H9 (cell line): Measurements from ENCODE around the gene SLCO2A1. TPM values are rescaled to one million over a fixed set of nuclear protein-coding genes. Genes with fewer than 3 reads are reported as not detected.

Experiments used
- DNase-seq: peaks from one replicate; pipeline ENCODE4 v3.0.0-alpha.2; 2017
- H2AFZ ChIP-seq: one replicate; pipeline ENCODE4 v1.6.1; 2013; ENCODE audit warnings: mild to moderate bottlenecking, low read length, control low read depth, moderate library complexity
- H2AK5ac ChIP-seq: 2 replicates; pipeline ENCODE4 v1.6.1; 2013; ENCODE audit warnings: low read length, control low read depth, mixed read lengths; ENCODE audit not compliant: insufficient read length
- H2BK120ac ChIP-seq: one replicate; pipeline ENCODE4 v1.6.1; 2013; ENCODE audit warnings: low read depth, mild to moderate bottlenecking, low read length, control low read depth, inconsistent platforms; ENCODE audit not compliant: poor library complexity, severe bottlenecking
- H2BK12ac ChIP-seq: 2 replicates; pipeline ENCODE4 v1.6.1; 2013; ENCODE audit warnings: low read length, control low read depth, mixed read lengths, low read depth; ENCODE audit not compliant: insufficient read length
- H2BK15ac ChIP-seq: 2 replicates; pipeline ENCODE4 v1.6.1; 2013; ENCODE audit warnings: low read depth, low read length, control low read depth
- H2BK20ac ChIP-seq: one replicate; pipeline ENCODE4 v1.6.1; 2013; ENCODE audit warnings: low read depth, mild to moderate bottlenecking, low read length, control low read depth, inconsistent platforms; ENCODE audit not compliant: poor library complexity, severe bottlenecking
- H2BK5ac ChIP-seq: 2 replicates; pipeline ENCODE4 v1.6.1; 2013; ENCODE audit warnings: low read length, control low read depth, mixed read lengths; ENCODE audit not compliant: insufficient read length
- H3K14ac ChIP-seq: 2 replicates; pipeline ENCODE4 v1.6.1; 2013; ENCODE audit warnings: low read length, control low read depth; ENCODE audit not compliant: insufficient read depth
- H3K18ac ChIP-seq: 2 replicates; pipeline ENCODE4 v1.6.1; 2013; ENCODE audit warnings: low read depth, mild to moderate bottlenecking, mixed read lengths, low read length, control low read depth; ENCODE audit not compliant: insufficient read length
- H3K23ac ChIP-seq: 2 replicates; pipeline ENCODE4 v1.6.1; 2013; ENCODE audit warnings: low read length, control low read depth, mixed read lengths, low read depth; ENCODE audit not compliant: insufficient read length
- H3K23me2 ChIP-seq: 2 replicates; pipeline ENCODE4 v1.6.1; 2013; ENCODE audit warnings: low read depth, mild to moderate bottlenecking, mixed read lengths, low read length, control low read depth; ENCODE audit not compliant: insufficient read length, poor library complexity, severe bottlenecking
- H3K27ac ChIP-seq: 2 replicates; pipeline ENCODE4 v1.5.1; 2013; ENCODE audit warnings: low read length, control low read depth, mixed read lengths, low read depth; ENCODE audit not compliant: insufficient read length
- H3K27me3 ChIP-seq: 2 replicates; pipeline ENCODE4 v1.6.1; 2013; ENCODE audit warnings: low read length, control low read depth, inconsistent platforms; ENCODE audit not compliant: insufficient read depth
- H3K4ac ChIP-seq: 2 replicates; pipeline ENCODE4 v1.6.1; 2013; ENCODE audit warnings: low read depth, mild to moderate bottlenecking, control low read depth, inconsistent platforms, low read length, moderate library complexity
- H3K4me1 ChIP-seq: 2 replicates; pipeline ENCODE4 v1.6.1; 2013; ENCODE audit warnings: low read length, control low read depth, inconsistent platforms; ENCODE audit not compliant: insufficient read depth
- H3K4me2 ChIP-seq: 2 replicates; pipeline ENCODE4 v1.6.1; 2013; ENCODE audit warnings: low read length, control low read depth, mixed read lengths; ENCODE audit not compliant: insufficient read length, insufficient read depth
- H3K56ac ChIP-seq: 2 replicates; pipeline ENCODE4 v1.6.1; 2013; ENCODE audit warnings: low read depth, mild to moderate bottlenecking, mixed read lengths, low read length, control low read depth; ENCODE audit not compliant: insufficient read length
- H3K79me1 ChIP-seq: 2 replicates; pipeline ENCODE4 v1.6.1; 2013; ENCODE audit warnings: low read depth, mild to moderate bottlenecking, moderate library complexity, low read length, control low read depth, inconsistent platforms; ENCODE audit not compliant: insufficient read depth, poor library complexity, severe bottlenecking
- H3K79me2 ChIP-seq: 2 replicates; pipeline ENCODE4 v1.6.1; 2013; ENCODE audit warnings: low read length, control low read depth, inconsistent platforms; ENCODE audit not compliant: insufficient read depth
- H3K9ac ChIP-seq: 2 replicates; pipeline ENCODE4 v1.6.1; 2013; ENCODE audit warnings: low read length, control low read depth, mixed read lengths; ENCODE audit not compliant: insufficient read length; ENCODE audit errors: extremely low read depth
- H3K9me3 ChIP-seq: one replicate; pipeline ENCODE4 v1.6.1; 2013; ENCODE audit warnings: low read depth, low read length, inconsistent platforms; ENCODE audit not compliant: control insufficient read depth
- H3T11ph ChIP-seq: one replicate; pipeline ENCODE4 v1.6.1; 2013; ENCODE audit warnings: mild to moderate bottlenecking, low read length, control low read depth, inconsistent platforms
- H4K20me1 ChIP-seq: one replicate; pipeline ENCODE4 v1.6.1; 2013; ENCODE audit not compliant: control insufficient read depth, insufficient read length, insufficient read depth
- H4K5ac ChIP-seq: 2 replicates; pipeline ENCODE4 v1.6.1; 2013; ENCODE audit warnings: low read depth, mild to moderate bottlenecking, mixed read lengths, low read length, control low read depth; ENCODE audit not compliant: insufficient read length
- H4K8ac ChIP-seq: replicated peaks from 2 replicates; pipeline ENCODE4 v1.6.1; 2013; ENCODE audit warnings: low read length, control low read depth, mixed read lengths, low read depth; ENCODE audit not compliant: insufficient read length
- H4K91ac ChIP-seq: 2 replicates; pipeline ENCODE4 v1.6.1; 2013; ENCODE audit warnings: low read depth, mild to moderate bottlenecking, moderate library complexity, mixed read lengths, low read length, control low read depth; ENCODE audit not compliant: insufficient read length
- H3K27ac Mint-ChIP-seq, 3 experiments: 2 replicates in 2 of 3; 3 replicates in 1 of 3; pipeline ENCODE4 v1.8.0; 2020 to 2021; ENCODE audit warnings: mixed read lengths in 3 of 3, mild to moderate bottlenecking in 1 of 3, moderate library complexity in 1 of 3
- H3K27me3 Mint-ChIP-seq: 2 replicates; pipeline ENCODE4 v1.8.0; 2021; ENCODE audit warnings: low read depth, mild to moderate bottlenecking, moderate library complexity, mixed read lengths
- H3K36me3 Mint-ChIP-seq, 3 experiments: 2 replicates in 2 of 3; 3 replicates in 1 of 3; pipeline ENCODE4 v1.8.0; 2020 to 2021; ENCODE audit warnings: low read depth in 3 of 3, mixed read lengths in 3 of 3; ENCODE audit not compliant: insufficient read depth in 1 of 3
- H3K4me1 Mint-ChIP-seq, 2 experiments: 2 replicates each; pipeline ENCODE4 v1.8.0; 2020; ENCODE audit warnings: mixed read lengths in 2 of 2
- H3K4me3 Mint-ChIP-seq, 2 experiments: 2 replicates in 1 of 2; 3 replicates in 1 of 2; pipeline ENCODE4 v1.8.0; 2020 to 2021; ENCODE audit warnings: mild to moderate bottlenecking in 2 of 2, mixed read lengths in 2 of 2, moderate library complexity in 1 of 2
- H3K9me3 Mint-ChIP-seq, 2 experiments: 2 replicates in 1 of 2; 3 replicates in 1 of 2; pipeline ENCODE4 v1.8.0; 2020; ENCODE audit warnings: mild to moderate bottlenecking in 2 of 2, mixed read lengths in 2 of 2, moderate library complexity in 1 of 2
- CTCF ChIP-seq: fragments of 200-600 bp; sonication (generic); conservative IDR thresholded peaks from 3 replicates; pipeline ENCODE4 v1.8.0; 2021; ENCODE audit warnings: antibody characterized with exemption, mild to moderate bottlenecking
- WGBS: extraction: QIAGEN DNeasy Blood & Tissue Kit; methylation state at CpG from one replicate; pipeline ENCODE4 v1.1.7; 2013; ENCODE audit warnings: missing lambda C conversion rate, low lambda C conversion rate, mixed read lengths; ENCODE audit not compliant: insufficient read length; ENCODE audit errors: extremely low coverage; 5-methylcytosine and 5-hydroxymethylcytosine counted together
- total RNA-seq: library from RNA; stranded (reverse); gene quantifications from 2 replicates; pipeline ENCODE4 v1.2.1, GENCODE V29; 2021

Gene SLCO2A1
- total RNA-seq, 1 experiment from 2014 or later, result 0.98 TPM

- Histone ChIP-seq H4K8ac (no peak overlapping the region), H3T11ph (no peak overlapping the region), H3K4me2 (no peak overlapping the region), H3K27ac (no peak overlapping the region), H2BK5ac (no peak overlapping the region), H2BK20ac (no peak overlapping the region), H3K56ac (no peak overlapping the region), H4K20me1 (no peaks in the 10 kb centered on the region), H4K5ac (no peak overlapping the region), H3K23ac (no peak overlapping the region), H3K9me3 (no peaks in the 10 kb centered on the region), H3K79me2 (no peaks in the 10 kb centered on the region), H3K27me3 (no peaks in the 10 kb centered on the region; the same call in 1 of the 2 replicates), H3K79me1 (no peaks in the 10 kb centered on the region), H3K9ac (no peak overlapping the region), H2BK12ac (no peak overlapping the region), H3K18ac (no peak overlapping the region), H2AFZ (no peak overlapping the region), H3K4ac (no peak overlapping the region), H3K14ac (no peak overlapping the region), H3K4me1 (no peaks in the 10 kb centered on the region), H2BK15ac (no peak overlapping the region), H2AK5ac (no peak overlapping the region), H3K23me2 (no peaks in the 10 kb centered on the region), H4K91ac (no peak overlapping the region), H2BK120ac (no peak overlapping the region)
- H3K4me1 Mint-ChIP-seq, result no peaks in the 10 kb centered on the region; a peak in 1 of 4 replicates
- H3K27me3 Mint-ChIP-seq, result peaks cover 12% of the 10 kb centered on the region
- H3K4me3 Mint-ChIP-seq, result no peak overlapping the region
- H3K36me3 Mint-ChIP-seq, result peaks cover 4 to 7% (median 6%) of the 10 kb centered on the region in 3 experiments; a peak in 5 of 7 replicates
- no peak overlapping the region for H3K27ac Mint-ChIP-seq
- H3K9me3 Mint-ChIP-seq, result peaks cover 9 to 15% of the 10 kb centered on the region in 2 experiments; a peak in 4 of 5 replicates
- DNase-seq, result no peak
- WGBS, result no CpG with 5 or more reads among the region's 1 CpG
- TF ChIP-seq CTCF, result no peak
Measured at GRCh38 chr3:134002306-134002705, 27.4 kb downstream of the SLCO2A1 start.
